ENCODE data around the gene PURB.

- TF ChIP-seq CTCF (IDR thresholded peaks at IDR 0.05) = no peak
- no peak for TF ChIP-seq POLR2AphosphoS5 (IDR thresholded peaks at IDR 0.05; ENCODE audit: insufficient read depth in 1 of 2, low read depth in 1 of 2)
Measured at GRCh38 chr7:44881066-44881600, 4.2 kb downstream of the PURB start.
